HG02981 (cell line): ENCODE results near the gene AMZ2.
A peak's percentile ranks its signal among the peaks of the same experiment; 100 is the strongest.
"Not testable (repeated sequence)": the region's sequence is repeated elsewhere in the genome, so short reads cannot be mapped to it uniquely, and the experiment has no call there.

ENCODE experiments used
- ATAC-seq: cut with Tn5 transposase; IDR thresholded peaks from one replicate; pipeline ENCODE4 v1.9.1; 2021; ENCODE audit warnings: mild to moderate bottlenecking, moderate library complexity; ENCODE audit not compliant: unreplicated experiment

The AMZ2 gene, protein sequence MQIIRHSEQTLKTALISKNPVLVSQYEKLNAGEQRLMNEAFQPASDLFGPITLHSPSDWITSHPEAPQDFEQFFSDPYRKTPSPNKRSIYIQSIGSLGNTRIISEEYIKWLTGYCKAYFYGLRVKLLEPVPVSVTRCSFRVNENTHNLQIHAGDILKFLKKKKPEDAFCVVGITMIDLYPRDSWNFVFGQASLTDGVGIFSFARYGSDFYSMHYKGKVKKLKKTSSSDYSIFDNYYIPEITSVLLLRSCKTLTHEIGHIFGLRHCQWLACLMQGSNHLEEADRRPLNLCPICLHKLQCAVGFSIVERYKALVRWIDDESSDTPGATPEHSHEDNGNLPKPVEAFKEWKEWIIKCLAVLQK

GRCh38 chr17:68247445-68248198 is at the start of gene AMZ2:
AMZ2 (plus strand) TSS chr17:68248043; CDS start chr17:68250188, 2,145 bp downstream.
- ATAC-seq = peak; percentile 87

DNA sequence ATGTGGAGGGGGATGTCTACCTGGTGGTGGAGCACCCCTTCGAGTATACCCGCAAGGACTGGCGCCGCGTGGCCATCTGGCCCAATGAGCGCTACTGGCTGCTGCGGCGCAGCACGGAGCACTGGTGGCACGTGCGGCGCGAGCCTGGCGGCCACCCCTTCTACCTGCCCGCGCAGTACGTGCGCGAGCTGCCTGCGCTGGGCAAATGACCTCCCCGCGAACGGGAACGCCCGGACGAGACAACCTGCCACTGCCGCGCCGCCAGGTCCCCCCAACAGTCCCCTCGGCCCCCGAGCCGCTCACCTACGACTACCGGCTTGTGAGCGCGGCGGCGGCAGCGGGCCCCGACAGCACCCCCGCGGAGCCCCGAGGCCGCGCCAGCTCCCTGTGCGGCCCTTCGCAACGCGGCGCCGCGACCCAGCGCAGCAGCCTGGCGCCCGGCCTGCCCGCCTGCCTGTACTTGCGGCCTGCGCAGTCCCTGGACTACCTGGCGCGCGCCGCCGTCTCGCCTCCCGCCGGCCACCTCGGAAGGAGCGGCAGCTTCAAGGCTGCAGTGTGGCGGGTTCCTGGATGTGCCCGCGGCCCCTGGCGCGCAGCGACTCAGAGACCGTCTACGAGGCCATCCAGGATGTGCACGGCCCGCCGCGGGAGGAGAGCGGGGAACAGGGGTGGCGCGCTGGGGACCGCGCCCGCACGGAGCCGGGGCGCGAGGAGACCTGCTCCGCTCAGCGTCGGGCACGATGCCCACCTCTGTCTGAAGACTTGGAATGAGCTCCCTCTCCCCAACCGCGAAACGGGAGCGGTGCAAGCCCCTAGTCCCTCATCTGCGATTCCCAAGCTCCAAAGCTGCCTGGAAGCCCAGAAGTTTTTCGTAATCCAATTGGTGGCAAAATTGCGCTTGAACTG is 48.7 kb upstream of the AMZ2 start:
- no peak for ATAC-seq

- ATAC-seq = no peak
Measured at GRCh38 chr17:68199837-68200688, 47.8 kb upstream of the AMZ2 start.

- no peak for ATAC-seq
Measured at GRCh38 chr17:68200689-68201417, 47.0 kb upstream of the AMZ2 start.

DNA sequence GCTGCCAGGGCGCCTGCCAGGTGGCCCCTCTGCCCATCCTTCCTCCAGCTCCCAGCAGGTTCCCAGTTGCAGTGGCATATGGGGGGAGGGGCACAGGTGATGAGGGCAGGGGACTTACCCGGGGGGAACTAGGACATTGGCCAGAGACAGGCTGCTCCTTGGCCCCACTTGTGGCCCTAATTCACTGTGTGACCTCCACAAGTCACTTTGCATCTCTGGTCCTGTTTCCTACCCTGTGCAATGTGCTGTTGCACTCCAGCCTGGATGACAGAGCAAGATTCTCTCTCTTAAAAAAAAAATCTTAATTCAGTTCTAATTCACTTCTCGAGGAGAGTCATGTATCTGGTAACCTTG is 46.4 kb upstream of the AMZ2 start:
- not testable (repeated sequence) for ATAC-seq

DNA sequence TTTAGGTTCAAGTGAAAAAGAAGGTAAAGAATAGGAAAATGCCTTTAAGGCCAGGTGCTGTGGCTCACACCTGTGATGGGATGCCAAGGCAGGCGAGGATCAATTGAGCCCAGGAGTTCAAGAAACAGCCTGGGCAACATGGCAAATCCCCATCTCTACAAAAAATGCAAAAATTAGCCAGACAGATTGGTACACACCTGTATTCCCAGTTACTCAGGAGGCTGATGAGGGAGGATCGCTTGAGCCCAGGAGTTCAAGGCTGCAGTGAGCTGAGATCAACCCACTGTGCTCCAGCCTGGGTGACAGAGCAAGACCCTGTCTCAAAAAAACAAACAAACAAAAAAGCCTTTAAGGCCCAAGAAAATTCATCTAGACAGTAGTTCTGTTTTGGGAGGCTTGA is 45.5 kb upstream of the AMZ2 start:
- ATAC-seq = not testable (repeated sequence)

- no peak for ATAC-seq
Measured at GRCh38 chr17:68204736-68205135, 43.1 kb upstream of the AMZ2 start.

DNA sequence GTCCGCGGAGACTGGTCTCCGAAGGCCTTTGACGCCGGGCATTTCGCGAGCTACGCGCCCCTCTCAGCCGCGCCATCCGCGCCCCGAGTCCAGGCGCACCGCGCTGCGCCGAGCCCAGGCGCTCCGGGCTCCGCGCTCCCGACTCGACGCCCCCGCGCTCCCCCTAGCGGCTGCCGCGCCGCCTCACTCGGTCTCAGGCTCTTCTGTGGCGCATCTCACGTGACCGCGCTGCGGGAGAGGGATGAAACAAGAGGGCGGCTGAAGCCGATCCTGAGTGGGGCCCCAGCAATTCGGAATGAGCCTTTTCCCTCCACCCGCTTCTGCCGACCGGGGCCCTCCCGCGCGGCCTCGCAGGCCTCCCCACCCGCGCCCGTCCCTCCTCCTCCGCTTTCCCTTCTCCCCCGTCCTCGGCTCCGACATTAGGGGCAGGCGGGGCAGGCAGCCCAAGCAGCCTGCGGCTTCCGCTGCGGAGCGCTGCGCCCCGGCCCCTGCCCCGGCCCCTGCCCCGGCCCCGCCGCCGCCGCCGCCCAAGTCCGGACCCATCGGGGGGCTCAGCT is 42.5 kb upstream of the AMZ2 start:
- peak; percentile 88 for ATAC-seq

DNA sequence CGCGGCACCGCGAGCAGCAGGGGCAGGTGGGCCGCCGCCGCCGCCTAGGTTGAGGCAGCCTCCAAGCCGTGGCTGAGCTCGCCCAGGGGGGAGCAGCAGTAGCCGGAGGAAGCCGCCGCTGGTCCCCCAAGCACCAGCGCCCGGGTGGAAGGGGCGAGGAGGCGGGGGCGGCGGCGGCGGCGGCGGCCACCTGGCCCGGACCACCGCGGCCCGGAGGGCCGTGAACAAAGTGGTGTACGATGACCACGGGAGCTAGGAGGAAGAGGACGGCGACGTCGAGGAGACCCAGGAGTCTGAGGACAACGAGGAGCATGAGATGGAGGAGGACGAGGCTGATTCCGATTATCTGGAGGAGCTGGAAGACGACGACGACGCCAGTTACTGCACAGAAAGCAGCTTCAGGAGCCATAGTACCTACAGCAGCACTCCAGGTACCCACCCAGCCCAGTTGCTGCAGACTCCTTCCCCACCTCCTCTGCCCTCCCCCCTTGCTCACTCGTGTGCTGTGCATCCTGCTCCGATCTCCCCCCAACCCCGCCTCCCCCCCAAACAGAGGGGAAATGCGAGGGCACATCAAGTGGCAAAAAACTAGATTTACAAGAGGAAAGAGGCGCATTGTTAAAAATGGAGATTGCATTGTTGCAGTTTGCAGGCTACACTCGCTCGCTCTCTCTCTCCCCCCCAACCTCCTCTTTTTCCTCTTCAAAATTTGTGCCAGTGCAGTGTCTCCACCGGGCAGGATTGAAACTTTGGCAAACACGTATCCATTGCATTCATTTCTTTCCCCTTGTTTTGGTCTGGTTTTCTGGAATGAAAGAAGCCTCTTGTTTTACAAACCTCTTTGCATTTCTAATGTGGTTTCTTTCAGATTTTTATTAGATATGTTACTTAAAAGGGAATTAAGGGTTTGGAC is 41.8 kb upstream of the AMZ2 start:
- ATAC-seq = peak; percentile 28

GRCh38 chr17:68207651-68208253 is 40.1 kb upstream of the AMZ2 start:
- ATAC-seq = no peak

GRCh38 chr17:68208651-68209050 is 39.2 kb upstream of the AMZ2 start:
- ATAC-seq = not testable (repeated sequence)

- not testable (repeated sequence) for ATAC-seq
Measured at GRCh38 chr17:68209191-68209900, 38.5 kb upstream of the AMZ2 start.

GRCh38 chr17:68210570-68211315 is 37.1 kb upstream of the AMZ2 start:
- ATAC-seq = no peak

- ATAC-seq = not testable (repeated sequence)
Measured at GRCh38 chr17:68213428-68214411, 34.1 kb upstream of the AMZ2 start.

DNA sequence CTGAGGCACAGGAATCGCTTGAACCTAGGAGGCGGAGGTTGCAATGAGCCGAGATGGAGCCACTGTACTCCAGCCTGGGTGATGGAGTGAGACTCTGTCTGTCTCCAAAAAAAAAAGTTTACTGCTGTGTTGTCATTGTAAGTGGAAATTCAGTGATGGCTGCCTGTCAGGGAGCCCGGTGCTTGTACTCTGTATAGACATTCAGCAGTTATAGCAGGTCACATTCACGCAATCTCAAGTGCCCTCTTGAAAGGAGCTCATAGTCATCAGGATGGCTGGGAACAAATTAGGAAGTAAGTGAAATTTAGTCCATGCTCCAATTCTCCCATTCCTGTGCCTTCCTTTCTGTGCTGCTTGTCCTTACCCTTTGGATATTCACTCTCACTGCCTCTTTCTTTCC is 32.4 kb upstream of the AMZ2 start:
- ATAC-seq = not testable (repeated sequence)
